GM12892 (cell line): ENCODE data around the gene ZNF425.

ENCODE experiments used
- POLR2A ChIP-seq: IDR thresholded peaks from 2 replicates; pipeline ENCODE4 v1.6.1; 2011; ENCODE audit warnings: low read depth, low read length, control low read depth
- POLR2AphosphoS5 ChIP-seq: IDR thresholded peaks from 2 replicates; pipeline ENCODE4 v1.6.1; 2011; ENCODE audit warnings: low read depth, low read length, control low read depth
- TAF1 ChIP-seq: IDR thresholded peaks from 2 replicates; pipeline ENCODE4 v1.6.1; 2011; ENCODE audit warnings: low read depth, mild to moderate bottlenecking, control low read depth, low read length, borderline replicate concordance

DNA sequence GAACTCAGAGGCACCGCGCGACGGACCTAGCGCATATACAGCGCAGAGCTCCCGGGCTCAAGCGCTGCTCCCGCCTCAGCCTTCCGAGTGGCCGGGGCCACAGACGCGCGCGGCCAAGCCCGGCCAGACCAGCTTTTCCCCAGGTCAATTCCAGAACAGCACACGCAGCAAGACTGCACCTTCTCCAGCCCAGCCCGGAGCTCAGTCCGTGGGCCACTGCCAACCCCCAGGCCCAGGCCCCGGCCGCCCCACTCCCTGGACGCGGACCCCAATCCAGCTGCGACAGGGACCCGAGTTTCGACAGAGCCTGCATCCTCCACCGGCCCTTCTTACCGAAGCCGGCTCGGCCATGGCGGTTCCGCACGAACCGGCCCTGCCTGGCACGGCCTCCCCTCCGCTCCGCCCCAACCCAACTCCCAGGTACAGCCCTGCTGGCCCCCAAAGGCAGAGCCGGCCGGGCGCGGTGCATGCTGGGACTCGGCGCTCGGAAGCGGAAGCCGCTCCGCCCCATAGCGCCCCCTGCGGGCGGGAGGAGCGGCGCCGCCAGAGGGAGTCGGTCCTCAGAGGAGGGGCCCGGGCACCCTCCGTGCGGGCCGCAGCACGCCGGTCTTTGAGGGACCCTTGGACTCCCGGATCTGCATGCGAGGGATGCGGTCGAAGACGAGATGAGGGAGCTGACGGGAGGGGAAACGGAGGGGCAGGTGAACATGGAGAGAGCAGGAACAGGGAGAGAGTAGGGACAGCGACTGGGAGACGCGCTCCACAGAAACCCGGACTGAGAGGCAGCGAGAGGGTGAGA, at the start of gene ZNF425:
- peak; percentile 97 for TF ChIP-seq POLR2A
- TF ChIP-seq TAF1, result peak; percentile 94
- TF ChIP-seq POLR2AphosphoS5, result peak; percentile 94
